SH-SY5Y (cell line): Measurements from ENCODE around the gene B3GNT4.

ENCODE experiments used
- GATA2 ChIP-seq: IDR thresholded peaks from 2 replicates; pipeline ENCODE4 v1.6.1; 2011; ENCODE audit warnings: mild to moderate bottlenecking, low read depth, low read length
- GATA3 ChIP-seq: IDR thresholded peaks from 2 replicates; pipeline ENCODE4 v1.6.1; 2011; ENCODE audit warnings: low read depth, mild to moderate bottlenecking, low read length, moderate library complexity

DNA sequence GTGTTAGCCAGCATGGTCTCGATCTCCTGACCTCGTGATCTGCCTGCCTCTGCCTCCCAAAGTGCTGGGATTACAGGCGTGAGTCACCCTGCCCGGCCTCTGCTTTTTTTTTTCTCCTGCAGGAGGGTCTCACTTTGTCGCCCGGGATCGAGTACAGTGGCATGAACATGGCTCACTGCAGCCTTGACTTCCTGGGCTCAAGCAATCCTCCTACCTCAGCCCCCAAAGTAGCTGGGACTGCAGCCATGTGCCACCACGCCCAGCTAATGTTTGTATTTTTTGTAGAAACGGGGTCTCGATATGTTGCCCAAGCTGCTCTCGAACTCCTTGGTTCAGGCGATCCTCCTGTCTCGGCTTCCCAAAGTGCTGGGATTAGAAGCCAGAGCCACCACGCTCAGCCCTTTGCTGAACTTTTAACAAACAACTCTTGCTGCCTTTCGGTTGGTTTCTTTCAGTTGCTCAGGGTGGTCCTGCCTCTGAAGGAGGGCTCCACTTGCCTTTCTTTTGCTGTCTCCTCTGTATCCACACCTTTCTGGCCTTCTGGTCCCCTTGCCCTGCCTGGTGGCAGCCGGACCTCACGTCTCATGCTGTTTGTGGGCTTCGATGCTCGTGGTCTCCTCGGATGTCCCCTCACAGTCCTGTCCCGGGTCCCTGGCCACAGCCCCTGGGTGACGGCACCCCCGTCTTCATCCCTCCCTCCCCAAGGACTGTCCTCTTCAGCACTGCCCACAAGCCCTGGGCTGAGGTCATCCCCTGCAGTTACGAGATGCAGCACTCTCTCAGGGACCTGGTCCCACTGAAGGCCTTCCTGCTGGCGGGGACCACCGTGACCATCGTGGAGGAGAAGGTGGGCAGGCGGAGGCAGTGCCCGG lies 3.8 kb upstream of the B3GNT4 start:
- TF ChIP-seq GATA2 (no peak), GATA3 (no peak)
